Amygdala (tissue), 56 donors: ENCODE measurements around the gene ARSG.
"Not testable (repeated sequence)": the region's sequence is repeated elsewhere in the genome, so short reads cannot be mapped to it uniquely, and the experiment has no call there.

Experiments
- DNase-seq, 56 donors: peaks; one replicate each; lab custom pipeline; 2025; lab: John Stamatoyannopoulos, UW

Gene ARSG

DNA sequence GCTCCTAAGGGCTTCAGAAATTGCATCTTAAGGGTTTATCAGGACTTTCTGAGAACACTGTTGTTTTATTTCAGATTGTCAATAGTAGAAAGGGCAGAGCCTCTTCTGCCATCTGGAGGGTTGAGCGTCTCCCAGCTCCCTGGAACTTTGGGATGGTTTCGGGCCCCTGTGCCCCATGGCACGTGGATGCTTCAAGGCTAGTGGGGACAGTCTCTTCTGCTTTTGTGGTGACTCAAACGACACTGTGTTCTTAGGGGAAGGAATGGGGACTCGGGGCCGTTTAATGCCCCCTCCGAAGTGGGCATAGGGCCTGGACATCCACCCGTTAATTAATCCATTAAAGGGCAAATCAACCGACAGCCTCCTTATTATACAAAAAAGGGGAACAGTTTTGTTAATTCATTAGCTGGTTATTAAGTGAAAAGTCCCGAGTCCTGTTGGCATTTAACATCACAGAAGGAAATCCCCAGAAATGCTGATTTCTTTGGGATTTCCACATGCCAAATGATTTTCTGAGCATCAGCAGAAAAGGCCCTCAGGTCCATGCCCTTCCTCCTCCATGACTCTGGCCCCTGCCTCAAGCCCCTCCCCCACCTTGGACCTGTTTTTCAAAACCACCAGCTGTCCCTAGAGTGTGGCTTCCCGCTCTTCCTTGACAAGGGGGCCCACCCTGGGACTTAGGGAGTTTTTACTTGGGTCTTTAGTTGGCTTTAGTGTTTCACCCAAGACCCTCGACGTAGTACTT lies 68.7 kb downstream of the ARSG start:
- no peak for DNase-seq

DNA sequence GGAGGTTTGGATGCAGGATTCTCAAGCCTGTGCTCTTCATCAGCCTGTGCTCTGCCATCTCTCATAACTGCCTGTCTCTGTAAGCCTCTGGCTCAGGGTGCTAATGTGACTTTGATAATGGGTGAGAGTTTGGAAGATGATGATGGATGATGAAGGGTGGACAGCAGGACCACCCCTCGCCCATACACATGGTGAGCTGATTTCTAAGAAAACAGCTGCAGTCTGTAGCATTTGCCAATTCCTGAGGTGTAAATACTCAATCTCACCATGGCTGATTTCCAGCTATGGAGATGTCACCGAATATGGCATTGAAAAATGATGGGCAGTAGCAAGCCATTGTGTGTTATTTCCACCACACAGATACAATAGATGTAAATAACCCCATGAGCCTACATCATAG lies 74.2 kb downstream of the ARSG start:
- DNase-seq: no peak

DNA sequence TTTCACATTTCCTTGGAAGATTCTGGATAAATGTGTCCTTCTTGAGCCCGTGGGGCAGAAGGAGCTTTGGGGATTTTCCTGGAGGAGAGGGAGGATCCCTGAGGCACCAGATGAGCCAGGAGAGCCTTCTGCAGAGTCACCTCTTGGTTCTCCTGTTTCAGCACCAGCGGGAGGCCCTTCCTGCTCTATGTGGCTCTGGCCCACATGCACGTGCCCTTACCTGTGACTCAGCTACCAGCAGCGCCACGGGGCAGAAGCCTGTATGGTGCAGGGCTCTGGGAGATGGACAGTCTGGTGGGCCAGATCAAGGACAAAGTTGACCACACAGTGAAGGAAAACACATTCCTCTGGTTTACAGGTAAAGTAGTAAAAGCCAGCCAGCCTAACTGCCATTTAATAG lies 77.1 kb downstream of the ARSG start:
- DNase-seq: no peak

DNA sequence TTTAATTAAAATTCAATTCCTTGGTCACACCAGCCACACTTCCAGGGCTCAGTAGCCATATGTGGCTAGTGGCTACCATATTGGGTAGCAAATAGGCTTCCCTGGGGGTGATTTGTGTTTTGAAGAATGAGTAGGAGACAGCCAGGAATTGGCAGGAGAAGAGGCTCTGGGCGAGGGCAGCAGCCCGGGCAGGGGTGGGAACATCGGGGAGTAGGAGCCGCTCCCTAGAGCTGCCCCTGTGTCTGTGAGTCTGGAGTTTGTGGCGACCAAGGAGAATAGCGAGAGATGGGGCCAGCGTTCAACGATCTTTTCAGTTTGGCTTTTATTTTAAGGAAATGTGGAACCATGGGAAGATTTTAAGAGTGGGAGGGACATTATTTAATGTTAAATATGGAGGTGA lies 84.3 kb downstream of the ARSG start:
- DNase-seq: no peak

DNA sequence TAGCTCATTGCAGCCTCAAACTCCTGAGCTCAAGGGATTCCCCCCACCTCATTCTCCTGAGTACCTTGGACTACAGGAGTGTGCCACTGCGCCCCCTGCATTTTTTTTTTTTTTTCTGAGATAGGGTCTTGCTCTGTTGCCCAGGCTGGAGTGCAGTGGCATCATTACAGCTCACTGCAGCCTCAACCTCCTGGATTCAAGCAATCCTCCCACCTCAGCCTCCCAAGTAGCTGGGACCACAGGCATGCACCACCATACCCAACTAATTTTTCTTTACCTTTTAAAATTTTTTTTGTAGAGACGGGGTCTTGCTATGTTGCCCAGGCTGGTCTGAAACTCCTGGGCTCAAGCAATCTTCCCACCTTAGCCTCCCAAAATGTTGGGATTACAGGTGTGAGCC lies 84.9 kb downstream of the ARSG start:
- DNase-seq: not testable (repeated sequence)

DNA sequence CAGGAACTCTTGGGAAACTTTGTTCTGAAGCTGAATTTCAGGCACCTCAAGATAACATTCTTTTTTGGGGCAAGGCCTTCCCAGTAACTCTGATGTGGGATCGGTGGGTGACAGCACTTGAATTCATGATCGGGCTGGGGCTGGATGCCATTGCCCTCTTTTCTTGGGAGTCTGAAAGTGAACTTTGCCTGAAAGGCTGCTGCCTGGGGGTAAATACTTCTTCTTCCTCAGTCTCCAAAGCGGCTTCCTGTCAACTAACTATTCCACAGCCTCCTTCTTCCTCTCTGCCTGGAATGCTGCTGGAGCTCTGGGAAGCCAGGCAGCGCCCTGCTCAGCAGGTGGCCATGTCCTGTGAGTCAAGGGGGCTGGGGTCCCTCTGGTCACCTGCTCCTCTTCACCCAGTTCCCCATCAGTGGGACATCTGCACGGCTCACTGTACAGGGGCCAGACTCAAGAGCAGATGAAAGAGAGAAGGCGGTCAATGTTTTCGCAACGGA lies 86.5 kb downstream of the ARSG start:
- no peak for DNase-seq

DNA sequence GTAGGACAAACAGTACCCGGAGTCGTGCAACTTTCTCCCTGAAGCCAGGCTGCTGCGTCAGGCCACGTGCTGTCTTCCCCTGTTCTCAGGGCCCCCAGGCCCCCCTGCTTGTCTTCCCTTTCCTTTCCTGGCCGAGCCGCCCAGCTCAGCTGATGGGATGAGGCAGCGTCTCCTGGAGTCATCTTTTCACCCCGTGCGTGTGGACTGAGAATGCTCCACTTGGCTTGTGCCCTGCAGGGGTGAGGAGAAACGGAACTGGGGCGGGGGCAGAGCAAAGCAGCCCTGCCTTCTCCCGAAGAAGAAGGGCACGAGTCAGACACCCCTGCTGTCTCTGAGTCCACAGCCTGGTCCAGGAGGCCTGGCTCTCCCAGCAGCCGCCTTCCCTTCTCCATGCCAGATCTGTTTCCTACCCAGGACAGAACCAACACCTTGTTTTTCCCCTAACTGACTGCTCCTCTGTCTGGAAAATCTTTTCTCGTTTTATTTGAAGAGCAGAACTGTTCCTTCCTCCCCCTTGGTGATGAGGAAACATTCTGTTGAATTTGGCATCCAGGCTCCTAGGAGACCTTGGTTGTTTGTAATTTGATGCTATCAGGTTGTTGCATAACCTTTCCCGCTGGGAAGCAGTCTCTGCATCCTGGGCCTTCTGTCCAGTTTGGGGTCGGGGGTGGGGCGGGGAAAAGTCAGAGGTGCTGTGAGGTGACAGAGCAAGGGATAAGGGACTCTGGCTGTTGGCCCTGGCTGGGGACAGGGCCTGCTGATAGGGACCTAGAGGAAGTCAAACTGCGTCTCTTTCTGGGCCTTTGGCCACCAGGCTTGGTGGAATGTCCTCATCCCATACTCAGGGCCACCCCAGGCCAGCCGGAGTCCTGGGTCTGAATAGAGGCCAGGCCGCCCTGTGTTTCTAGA lies 87.2 kb downstream of the ARSG start:
- DNase-seq: peak in 26 of 56 donors; percentile 6 to 48 (median 23)

DNA sequence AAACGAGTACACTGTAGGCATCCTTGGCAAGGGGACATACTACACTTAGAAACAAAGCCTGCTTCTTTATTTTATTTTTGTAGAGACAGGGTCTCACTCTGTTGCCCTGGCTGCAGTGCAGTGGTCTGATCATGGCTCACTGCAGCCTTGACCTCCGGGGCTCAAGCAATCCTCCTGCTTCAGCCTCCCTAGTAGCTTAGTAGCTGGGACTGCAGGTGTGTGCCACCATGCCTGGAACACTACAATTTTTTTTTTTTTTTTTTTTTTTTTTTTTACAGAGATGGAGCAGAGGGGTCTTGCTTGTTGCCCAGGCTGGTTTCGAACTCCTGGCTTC lies 87.8 kb downstream of the ARSG start:
- no peak for DNase-seq

DNA sequence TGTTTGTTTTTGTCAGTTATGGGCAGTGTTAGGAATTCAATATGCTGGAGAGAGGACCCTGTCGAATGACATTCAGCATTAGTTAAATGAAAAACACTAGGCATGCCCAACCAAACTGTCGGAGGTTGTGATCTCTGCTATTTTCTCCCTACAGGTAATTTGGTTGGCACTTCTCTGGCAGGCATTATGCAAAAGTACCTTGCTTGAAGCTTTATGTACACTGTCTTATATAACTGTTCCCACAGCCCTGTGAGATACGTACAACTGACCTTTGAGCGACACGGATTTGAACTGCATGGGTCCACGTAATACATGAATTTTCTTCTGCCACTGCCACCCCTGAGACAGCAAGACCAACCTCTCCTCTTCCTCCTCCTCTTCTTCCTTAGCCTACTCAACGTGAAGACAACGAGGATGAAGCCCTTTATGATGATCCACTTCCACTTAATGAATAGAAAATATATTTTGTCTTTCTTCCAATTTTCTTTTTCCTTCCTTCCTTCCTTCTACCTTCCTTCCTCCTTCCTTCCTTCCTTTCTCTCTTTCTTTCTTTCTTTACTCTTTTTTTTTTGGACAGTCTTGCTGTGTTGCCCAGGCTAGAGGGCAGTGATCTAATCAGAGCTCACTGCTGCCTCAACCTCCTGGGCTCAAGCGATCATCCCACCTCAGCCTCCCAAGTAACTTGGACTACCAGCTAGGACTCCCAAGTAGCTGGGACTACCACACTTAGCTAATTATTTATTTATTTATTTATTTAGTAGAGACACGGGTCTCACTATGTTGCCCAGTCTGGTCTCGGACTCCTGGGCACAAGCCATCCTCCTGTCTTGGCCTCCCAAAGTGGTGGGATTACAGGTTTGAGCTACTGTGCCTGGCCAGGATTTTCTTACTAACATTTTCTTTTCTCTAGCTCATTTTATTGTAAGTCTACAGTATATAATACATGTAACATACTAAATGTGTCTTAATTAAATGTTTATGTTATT lies 88.7 kb downstream of the ARSG start:
- no peak for DNase-seq

DNA sequence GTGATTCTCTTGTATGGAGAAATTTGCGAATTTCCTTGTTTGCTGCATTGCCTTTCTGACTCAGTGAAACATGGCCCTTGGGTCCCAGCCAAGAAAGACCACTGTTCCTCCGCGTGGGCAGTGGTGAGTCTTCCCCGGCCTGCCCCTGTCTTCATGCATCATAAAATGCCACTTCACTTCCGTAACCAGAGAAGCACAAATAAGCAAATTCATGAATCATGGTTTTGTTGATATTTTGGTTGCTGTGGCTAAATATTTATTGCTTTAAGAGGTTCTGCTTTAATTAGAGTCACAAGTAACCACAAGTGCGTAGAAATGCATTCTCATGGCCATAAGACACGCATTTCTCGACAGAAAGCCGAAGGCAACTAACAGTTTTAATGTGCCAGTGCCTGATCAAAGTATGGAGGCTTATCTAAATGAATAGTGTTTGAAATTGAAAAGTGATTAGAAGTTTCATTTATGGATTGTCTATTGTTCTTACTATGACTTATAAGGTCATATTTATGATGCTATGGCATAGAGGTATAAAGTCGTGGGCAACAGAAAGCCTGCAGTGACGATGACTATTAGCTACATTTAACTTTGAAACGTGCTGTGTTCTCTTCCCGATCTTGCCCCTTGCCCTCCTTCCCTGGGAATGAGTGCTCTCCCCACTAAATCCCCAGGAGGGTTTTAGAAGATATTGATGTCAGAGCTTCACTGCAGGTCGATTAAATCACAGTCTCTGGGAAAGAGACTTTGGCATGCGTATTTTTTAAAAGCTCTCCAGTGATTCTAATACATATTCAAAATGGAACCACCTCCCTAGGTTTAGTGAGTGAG lies 90.0 kb downstream of the ARSG start:
- DNase-seq: no peak

GRCh38 chr17:68382582-68383085 lies 91.3 kb downstream of the ARSG start:
- no peak for DNase-seq

GRCh38 chr17:68383120-68383442 lies 91.8 kb downstream of the ARSG start:
- no peak for DNase-seq

- DNase-seq: no peak
Measured at GRCh38 chr17:68383443-68384321, 92.4 kb downstream of the ARSG start.

- no peak for DNase-seq
Measured at GRCh38 chr17:68384471-68384870, 93.2 kb downstream of the ARSG start.

- DNase-seq: no peak
Measured at GRCh38 chr17:68384941-68385340, 93.6 kb downstream of the ARSG start.

DNA sequence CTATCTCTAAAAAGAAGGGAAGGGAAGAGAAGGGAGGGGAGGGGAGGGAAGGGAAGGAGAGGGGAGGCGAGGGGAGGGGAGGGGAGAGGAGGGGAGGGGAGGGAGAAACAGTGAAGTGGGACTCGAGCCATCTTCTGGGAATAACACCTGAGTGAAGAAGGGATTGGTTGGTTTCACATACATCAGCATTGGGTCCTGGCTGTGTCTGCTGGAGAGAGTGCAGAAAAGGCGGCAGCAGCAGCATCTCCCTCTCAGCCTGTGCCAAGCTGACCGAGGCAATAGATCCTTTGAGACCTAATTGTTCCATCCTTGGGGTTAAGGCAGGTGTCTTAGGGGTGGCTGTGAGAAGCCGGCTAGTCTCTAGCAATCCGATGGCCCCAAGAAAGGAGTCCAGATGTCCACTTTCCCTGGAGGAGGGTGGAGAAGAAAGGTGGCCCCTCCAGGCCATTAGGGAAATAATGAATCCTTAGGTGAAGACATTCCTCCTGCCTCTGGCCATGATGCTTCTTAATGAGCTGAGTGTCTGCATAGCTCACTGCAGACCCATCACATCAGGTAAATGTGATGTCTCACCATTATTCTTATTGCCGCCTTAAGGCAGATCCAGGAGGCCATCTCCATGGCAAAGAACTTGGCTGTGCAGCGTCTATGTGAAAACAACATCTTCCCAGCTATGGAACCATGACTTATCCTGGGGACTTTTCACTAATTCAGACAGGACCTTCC lies 94.4 kb downstream of the ARSG start:
- no peak for DNase-seq

DNA sequence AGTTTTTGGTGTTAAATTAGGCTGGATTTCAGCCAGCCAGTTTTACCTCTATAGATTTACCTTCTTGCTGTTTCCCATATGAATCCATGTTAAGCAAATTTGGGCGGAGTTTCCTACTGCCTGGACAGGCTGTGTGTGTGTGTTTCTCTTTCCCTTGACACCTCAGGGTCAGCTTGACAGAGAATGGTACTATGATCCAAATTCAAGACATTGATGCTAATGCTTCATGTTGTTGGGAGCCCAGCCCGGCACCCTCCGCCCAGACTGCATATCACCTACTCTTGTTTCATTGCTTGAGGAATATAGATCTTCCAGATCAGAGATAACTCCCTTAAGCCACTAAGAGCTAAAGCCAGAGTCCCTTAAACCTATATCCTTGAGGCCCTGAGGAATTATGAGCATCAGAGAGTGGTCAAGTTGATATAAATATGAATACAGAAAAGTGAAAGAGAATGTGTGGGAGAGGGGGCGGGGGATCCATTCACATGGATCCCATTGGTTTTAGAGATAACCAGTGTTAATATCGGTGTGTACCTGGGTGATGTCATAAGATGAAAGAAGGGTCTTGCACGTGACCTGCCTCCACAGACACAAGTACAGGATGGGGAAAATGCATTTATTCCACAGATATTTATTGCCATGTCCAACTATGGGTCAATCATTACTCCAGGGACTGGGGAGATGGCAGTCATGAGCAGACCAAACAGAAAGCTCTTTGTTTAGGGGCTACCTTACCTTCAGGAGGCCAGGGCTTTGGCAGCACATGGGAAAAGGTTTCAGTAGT lies 96.3 kb downstream of the ARSG start:
- no peak for DNase-seq
